SK-N-SH (cell line): Measurements from ENCODE around the gene PWWP2B.

Experiments used
- CTCF ChIP-seq: fragments of 200-600 bp; sonication (generic); IDR thresholded peaks from 2 replicates; pipeline ENCODE4 v1.6.1; 2017; ENCODE audit warnings: antibody characterized with exemption, mild to moderate bottlenecking, moderate library complexity
- SIN3A ChIP-seq: IDR thresholded peaks from 2 replicates; pipeline ENCODE4 v1.6.1; 2012; ENCODE audit warnings: low read depth, mild to moderate bottlenecking, low read length, moderate library complexity, borderline replicate concordance

GRCh38 chr10:132418527-132419416, 21.8 kb downstream of the PWWP2B start:
- TF ChIP-seq CTCF (no peak), SIN3A (no peak)
